ENCODE data around the gene RHCG. TPM values are rescaled to one million over a fixed set of nuclear protein-coding genes. Genes with fewer than 3 reads are reported as not detected.

Gene RHCG
- total RNA-seq, 2 donors from 2014 or later, result 0.48 to 0.67 TPM

- H3K9ac ChIP-seq (ENCODE audit: low read depth in 2 of 2, low read length in 2 of 2), result no peak overlapping the region
- DNase-seq, result no peak
- intact Hi-C loops (cut with DNase I), result no loop called here
Observed at GRCh38 chr15:89514186-89514585, 17.8 kb upstream of the RHCG start.

GRCh38 chr15:89513284-89513683 is 16.9 kb upstream of the RHCG start:
- no peak for DNase-seq
- Histone ChIP-seq H3K9me3 (no peaks in the 10 kb centered on the region), H3K4me3 (no peak overlapping the region), H3K27ac (no peak overlapping the region), H3K36me3 (no peaks in the 10 kb centered on the region), H3K4me1 (no peaks in the 10 kb centered on the region), H3K27me3 (no peaks in the 10 kb centered on the region), H3K9ac (ENCODE audit: low read depth in 2 of 2, low read length in 2 of 2) (no peak overlapping the region)
- intact Hi-C loops (cut with DNase I), result no loop called here
- TF ChIP-seq, protein P1, sequence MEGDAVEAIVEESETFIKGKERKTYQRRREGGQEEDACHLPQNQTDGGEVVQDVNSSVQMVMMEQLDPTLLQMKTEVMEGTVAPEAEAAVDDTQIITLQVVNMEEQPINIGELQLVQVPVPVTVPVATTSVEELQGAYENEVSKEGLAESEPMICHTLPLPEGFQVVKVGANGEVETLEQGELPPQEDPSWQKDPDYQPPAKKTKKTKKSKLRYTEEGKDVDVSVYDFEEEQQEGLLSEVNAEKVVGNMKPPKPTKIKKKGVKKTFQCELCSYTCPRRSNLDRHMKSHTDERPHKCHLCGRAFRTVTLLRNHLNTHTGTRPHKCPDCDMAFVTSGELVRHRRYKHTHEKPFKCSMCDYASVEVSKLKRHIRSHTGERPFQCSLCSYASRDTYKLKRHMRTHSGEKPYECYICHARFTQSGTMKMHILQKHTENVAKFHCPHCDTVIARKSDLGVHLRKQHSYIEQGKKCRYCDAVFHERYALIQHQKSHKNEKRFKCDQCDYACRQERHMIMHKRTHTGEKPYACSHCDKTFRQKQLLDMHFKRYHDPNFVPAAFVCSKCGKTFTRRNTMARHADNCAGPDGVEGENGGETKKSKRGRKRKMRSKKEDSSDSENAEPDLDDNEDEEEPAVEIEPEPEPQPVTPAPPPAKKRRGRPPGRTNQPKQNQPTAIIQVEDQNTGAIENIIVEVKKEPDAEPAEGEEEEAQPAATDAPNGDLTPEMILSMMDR (IDR thresholded peaks at IDR 0.05), result no peak

More at GRCh38 chr15:89514186-89514585, 17.8 kb upstream of the RHCG start:
- Histone ChIP-seq H3K9me3 (no peaks in the 10 kb centered on the region), H3K4me3 (no peak overlapping the region), H3K27ac (no peak overlapping the region), H3K27me3 (no peaks in the 10 kb centered on the region), H3K4me1 (no peaks in the 10 kb centered on the region), H3K36me3 (no peaks in the 10 kb centered on the region)
- TF ChIP-seq, protein P1 (IDR thresholded peaks at IDR 0.05), result no peak

- no peaks in the 10 kb centered on the region for H3K36me3 ChIP-seq
- no peaks in the 10 kb centered on the region for H3K27me3 ChIP-seq
- no peak overlapping the region for H3K27ac ChIP-seq
- no peak overlapping the region for H3K4me3 ChIP-seq
- H3K9me3 ChIP-seq, result no peaks in the 10 kb centered on the region
- no peaks in the 10 kb centered on the region for H3K4me1 ChIP-seq
- intact Hi-C loops (cut with DNase I), result no loop called here
- TF ChIP-seq, protein P1 (IDR thresholded peaks at IDR 0.05), result no peak
- DNase-seq, result no peak
- H3K9ac ChIP-seq (ENCODE audit: low read depth in 2 of 2, low read length in 2 of 2), result no peak overlapping the region
Observed at GRCh38 chr15:89512631-89513030, 16.2 kb upstream of the RHCG start.

- no peak overlapping the region for H3K4me3 ChIP-seq
- H3K27me3 ChIP-seq, result no peaks in the 10 kb centered on the region
- H3K9ac ChIP-seq (ENCODE audit: low read depth in 2 of 2, low read length in 2 of 2), result no peak overlapping the region
- no peaks in the 10 kb centered on the region for H3K9me3 ChIP-seq
- no peak for DNase-seq
- no peak overlapping the region for H3K27ac ChIP-seq
- intact Hi-C loops (cut with DNase I), result no loop called here
- H3K4me1 ChIP-seq, result no peaks in the 10 kb centered on the region
- H3K36me3 ChIP-seq, result no peaks in the 10 kb centered on the region
- TF ChIP-seq, protein P1 (IDR thresholded peaks at IDR 0.05), result no peak
Observed at GRCh38 chr15:89506026-89506686, 9.8 kb upstream of the RHCG start.

GRCh38 chr15:89504166-89504565 is 7.8 kb upstream of the RHCG start:
- Histone ChIP-seq H3K9me3 (no peaks in the 10 kb centered on the region), H3K27ac (no peak overlapping the region), H3K36me3 (no peaks in the 10 kb centered on the region), H3K27me3 (no peaks in the 10 kb centered on the region), H3K4me3 (no peak overlapping the region), H3K9ac (ENCODE audit: low read depth in 2 of 2, low read length in 2 of 2) (no peak overlapping the region), H3K4me1 (no peaks in the 10 kb centered on the region)
- TF ChIP-seq, protein P1 (IDR thresholded peaks at IDR 0.05), result no peak
- no peak for DNase-seq
- intact Hi-C loops (cut with DNase I), result no loop called here
